IPS-20b (cell line): Measurements from ENCODE around the gene KRT84.

ENCODE experiments used
- H3K27ac ChIP-seq: one replicate; pipeline ENCODE4 v1.5.1; 2013; ENCODE audit warnings: low read length
- H3K27me3 ChIP-seq: 2 replicates; pipeline ENCODE4 v1.6.1; 2013; ENCODE audit warnings: mild to moderate bottlenecking, low read length, inconsistent platforms; ENCODE audit not compliant: insufficient read depth
- H3K36me3 ChIP-seq: 2 replicates; pipeline ENCODE4 v1.6.1; 2013; ENCODE audit warnings: low read depth, mild to moderate bottlenecking, inconsistent platforms, low read length, moderate library complexity; ENCODE audit not compliant: insufficient read depth
- H3K4me1 ChIP-seq: 2 replicates; pipeline ENCODE4 v1.6.1; 2013; ENCODE audit warnings: mild to moderate bottlenecking, control low read depth, inconsistent platforms, low read length, moderate library complexity; ENCODE audit not compliant: insufficient read depth
- H3K4me3 ChIP-seq: 2 replicates; pipeline ENCODE4 v1.5.1; 2013; ENCODE audit warnings: mild to moderate bottlenecking, low read length, inconsistent platforms
- H3K9ac ChIP-seq: 2 replicates; pipeline ENCODE4 v1.6.1; 2013; ENCODE audit warnings: low read depth, mild to moderate bottlenecking, inconsistent platforms, low read length, moderate library complexity
- H3K9me3 ChIP-seq: 2 replicates; pipeline ENCODE4 v1.6.1; 2013; ENCODE audit warnings: mild to moderate bottlenecking, low read depth, low read length, inconsistent platforms; ENCODE audit not compliant: insufficient read depth

Gene KRT84

DNA sequence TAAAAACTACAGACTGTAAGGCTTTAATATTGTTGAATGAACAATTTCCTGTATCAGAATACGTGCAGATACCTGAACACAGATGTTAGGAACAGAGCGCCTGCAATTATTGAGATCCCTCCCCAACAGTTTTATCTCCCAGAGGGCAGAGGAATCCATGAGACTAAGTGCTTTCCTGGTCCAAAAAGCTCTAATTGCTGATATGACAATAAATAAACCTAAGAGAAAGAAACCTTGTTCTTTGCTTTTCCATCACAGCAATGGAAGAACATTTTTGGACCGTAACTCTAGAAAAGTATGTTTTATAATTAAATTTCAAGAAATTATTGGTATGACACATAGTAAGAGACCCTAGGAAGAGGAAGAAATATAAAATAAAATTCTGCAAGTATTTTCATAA, 51.3 kb downstream of the KRT84 start:
- Histone ChIP-seq H3K27me3 (no peaks in the 10 kb centered on the region), H3K4me3 (no peak overlapping the region), H3K9me3 (no peaks in the 10 kb centered on the region), H3K9ac (no peak overlapping the region), H3K36me3 (no peaks in the 10 kb centered on the region), H3K4me1 (no peaks in the 10 kb centered on the region; the same call in 1 of the 2 replicates), H3K27ac (no peak overlapping the region)

DNA sequence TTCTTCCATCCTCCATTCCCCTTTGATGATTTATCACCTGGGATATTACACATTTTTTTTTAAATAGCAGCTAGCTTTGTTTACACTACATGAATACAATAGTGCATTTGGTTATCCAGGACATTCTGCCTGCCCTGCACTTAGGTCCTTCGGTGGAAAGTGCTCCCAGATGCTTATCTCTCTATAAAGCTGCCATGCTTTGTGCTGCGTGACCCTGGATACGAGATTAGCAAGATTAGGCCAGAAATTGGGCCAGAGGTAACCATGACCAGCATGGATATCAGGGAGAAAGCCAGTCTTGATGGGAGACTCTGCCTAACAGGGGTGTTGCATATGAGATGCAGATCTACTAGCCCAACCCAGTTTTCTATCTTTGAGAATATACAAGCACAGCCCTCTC, 52.1 kb downstream of the KRT84 start:
- no peak overlapping the region for H3K9ac ChIP-seq
- no peaks in the 10 kb centered on the region; the same call in 1 of the 2 replicates for H3K4me1 ChIP-seq
- no peak overlapping the region for H3K4me3 ChIP-seq
- no peaks in the 10 kb centered on the region for H3K36me3 ChIP-seq
- no peak overlapping the region for H3K27ac ChIP-seq
- H3K9me3 ChIP-seq = no peaks in the 10 kb centered on the region
- H3K27me3 ChIP-seq = no peaks in the 10 kb centered on the region; the same call in 1 of the 2 replicates

- no peaks in the 10 kb centered on the region; the same call in 1 of the 2 replicates for H3K4me1 ChIP-seq
- H3K27ac ChIP-seq = no peak overlapping the region
These were observed 53.1 kb downstream of the KRT84 start for GRCh38 chr12:52332381-52332780.

GRCh38 chr12:52331833-52332232, 53.6 kb downstream of the KRT84 start:
- Histone ChIP-seq H3K27me3 (no peaks in the 10 kb centered on the region; the same call in 1 of the 2 replicates), H3K36me3 (no peaks in the 10 kb centered on the region), H3K27ac (no peak overlapping the region), H3K4me3 (no peak overlapping the region), H3K9ac (no peak overlapping the region), H3K4me1 (no peaks in the 10 kb centered on the region; the same call in 1 of the 2 replicates), H3K9me3 (no peaks in the 10 kb centered on the region)

More at GRCh38 chr12:52332381-52332780, 53.1 kb downstream of the KRT84 start:
- H3K27me3 ChIP-seq = no peaks in the 10 kb centered on the region; the same call in 1 of the 2 replicates
- no peak overlapping the region for H3K4me3 ChIP-seq
- no peaks in the 10 kb centered on the region for H3K9me3 ChIP-seq
- no peaks in the 10 kb centered on the region for H3K36me3 ChIP-seq
- H3K9ac ChIP-seq = no peak overlapping the region

GRCh38 chr12:52331039-52331438, 54.4 kb downstream of the KRT84 start:
- H3K9ac ChIP-seq = no peak overlapping the region
- H3K36me3 ChIP-seq = no peaks in the 10 kb centered on the region
- H3K9me3 ChIP-seq = no peaks in the 10 kb centered on the region
- no peaks in the 10 kb centered on the region; the same call in 1 of the 2 replicates for H3K27me3 ChIP-seq
- H3K4me3 ChIP-seq = no peak overlapping the region
- H3K27ac ChIP-seq = no peak overlapping the region
- no peaks in the 10 kb centered on the region; the same call in 1 of the 2 replicates for H3K4me1 ChIP-seq

GRCh38 chr12:52327830-52328500, 57.5 kb downstream of the KRT84 start:
- Histone ChIP-seq H3K36me3 (no peaks in the 10 kb centered on the region), H3K9me3 (no peaks in the 10 kb centered on the region), H3K9ac (no peak overlapping the region), H3K4me1 (no peaks in the 10 kb centered on the region), H3K27ac (no peak overlapping the region), H3K4me3 (no peak overlapping the region), H3K27me3 (no peaks in the 10 kb centered on the region; the same call in 1 of the 2 replicates)
